CD4-positive, alpha-beta memory T cell (primary cell): ENCODE measurements around the gene SNX24. TPM values are rescaled to one million over a fixed set of nuclear protein-coding genes. Genes with fewer than 3 reads are reported as not detected.

Experiments used
- CTCF ChIA-PET: fragments of 350-600 bp; sonication (Branson Sonifier 250); formaldehyde crosslinking; loops from one replicate; lab custom pipeline; 2021; ENCODE audit warnings: inconsistent platforms; ENCODE audit not compliant: partially characterized antibody; lab: Charles Lee
- POLR2A ChIA-PET: fragments of 350-600 bp; sonication (Branson Sonifier 250); formaldehyde crosslinking; loops from one replicate; lab custom pipeline; 2021; ENCODE audit not compliant: partially characterized antibody; lab: Charles Lee
- DNase-seq, 5 donors: peaks; one replicate each; pipeline versions ENCODE4 v3.0.0 to v3.0.0-alpha.2; 2020 to 2022; ENCODE audit warnings: mixed read lengths in 1 of 5
- H3K27ac ChIP-seq: one replicate; pipeline ENCODE4 v1.7.0; 2013; ENCODE audit warnings: low read depth, low read length
- H3K27me3 ChIP-seq: 2 replicates; pipeline ENCODE4 v1.7.0; 2013; ENCODE audit warnings: mild to moderate bottlenecking, low read length, moderate library complexity; ENCODE audit not compliant: insufficient read depth
- H3K36me3 ChIP-seq: 2 replicates; pipeline ENCODE4 v1.7.0; 2013; ENCODE audit warnings: mild to moderate bottlenecking, low read length, moderate library complexity; ENCODE audit not compliant: insufficient read depth
- H3K4me1 ChIP-seq: 2 replicates; pipeline ENCODE4 v1.7.0; 2013; ENCODE audit warnings: mild to moderate bottlenecking, low read length, moderate library complexity; ENCODE audit not compliant: insufficient read depth
- H3K4me3 ChIP-seq, 2 donors: one replicate each; pipeline ENCODE4 v1.7.0; 2013; ENCODE audit warnings: low read length in 2 of 2, mild to moderate bottlenecking in 1 of 2
- H3K9me3 ChIP-seq, 2 donors: one replicate each; pipeline ENCODE4 v1.7.0; 2013; ENCODE audit warnings: low read length in 2 of 2, control low read depth in 1 of 2; ENCODE audit not compliant: control insufficient read depth in 1 of 2
- H3K27ac Mint-ChIP-seq, 7 donors: one replicate each; pipeline ENCODE4 v1.8.0; 2020 to 2021; ENCODE audit warnings: mixed read lengths in 7 of 7, mild to moderate bottlenecking in 6 of 7, inconsistent platforms in 3 of 7, moderate library complexity in 3 of 7
- H3K27me3 Mint-ChIP-seq, 2 donors: one replicate each; pipeline ENCODE4 v1.8.0; 2020 to 2021; ENCODE audit warnings: mixed read lengths in 2 of 2
- H3K36me3 Mint-ChIP-seq, 2 donors: one replicate each; pipeline ENCODE4 v1.8.0; 2020 to 2021; ENCODE audit warnings: mixed read lengths in 2 of 2, inconsistent platforms in 1 of 2, mild to moderate bottlenecking in 1 of 2
- H3K4me1 Mint-ChIP-seq, 4 donors: one replicate each; pipeline ENCODE4 v1.8.0; 2020 to 2021; ENCODE audit warnings: mixed read lengths in 4 of 4, mild to moderate bottlenecking in 1 of 4
- H3K4me3 Mint-ChIP-seq, 8 donors: one replicate each; pipeline ENCODE4 v1.8.0; 2020 to 2021; ENCODE audit warnings: mixed read lengths in 8 of 8, mild to moderate bottlenecking in 7 of 8, moderate library complexity in 6 of 8, inconsistent platforms in 3 of 8
- H3K9me3 Mint-ChIP-seq, 8 donors: one replicate each; pipeline ENCODE4 v1.8.0; 2020 to 2021; ENCODE audit warnings: mixed read lengths in 8 of 8, mild to moderate bottlenecking in 5 of 8, inconsistent platforms in 3 of 8, moderate library complexity in 1 of 8
- intact Hi-C: fragments of 100-400 bp; cut with micrococcal nuclease; formaldehyde crosslinking; loops from one replicate; pipeline ENCODE4 v1.15.1; 2023
- polyA plus RNA-seq, 2 donors: library from polyadenylated mRNA; unstranded; fragments of 300-500 nt; fragmentation: Illumina TruSeq; gene quantifications; one replicate each; pipeline ENCODE4 v1.2.3, GENCODE V29; 2021
- total RNA-seq, 2 experiments: library from RNA; stranded (reverse); gene quantifications; one replicate each; pipeline ENCODE4 v1.2.3, GENCODE V29; 2021

The SNX24 gene
- total and polyA plus RNA-seq, 4 experiments from 2014 or later = 2.7 to 7.2 (median 4.4) TPM

DNA sequence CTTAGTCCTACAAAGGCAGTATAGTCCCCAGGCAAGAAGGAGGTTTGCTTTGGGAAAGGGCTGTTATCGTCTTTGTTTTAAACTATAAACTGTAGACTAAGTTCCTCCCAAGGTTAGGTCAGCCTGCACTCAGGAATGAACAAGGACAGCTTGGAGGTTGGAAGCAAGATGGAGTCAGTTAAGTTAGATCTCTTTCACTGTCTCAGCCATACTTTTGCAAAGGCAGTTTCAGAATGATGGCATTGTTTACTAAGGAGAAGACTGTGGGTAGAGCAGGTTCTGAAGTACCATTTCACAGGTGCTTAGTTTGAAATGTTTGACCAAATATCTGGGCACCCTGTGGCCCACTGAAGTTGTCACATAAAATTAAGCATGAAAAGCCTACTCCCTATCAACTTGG is 19.4 kb downstream of the SNX24 start:
- no peak for DNase-seq
- Mint-ChIP-seq H3K27ac (no peak overlapping the region), H3K27me3 (no peaks in the 10 kb centered on the region), H3K4me3 (no peak overlapping the region), H3K9me3 (peaks cover 0 to 3% (median 0%) of the 10 kb centered on the region in 8 donors), H3K4me1 (peaks cover 0 to 7% (median 5%) of the 10 kb centered on the region in 4 donors), H3K36me3 (peaks cover 5 to 15% of the 10 kb centered on the region in 2 donors)
- ChIA-PET POLR2A (no interaction called here), CTCF (no interaction called here)
- Histone ChIP-seq H3K27me3 (no peaks in the 10 kb centered on the region), H3K27ac (no peak overlapping the region), H3K9me3 (no peaks in the 10 kb centered on the region), H3K4me3 (no peak overlapping the region), H3K36me3 (no peaks in the 10 kb centered on the region), H3K4me1 (no peaks in the 10 kb centered on the region)
- intact Hi-C loops = no loop called here

GRCh38 chr5:122870219-122870856 is 24.9 kb downstream of the SNX24 start:
- H3K4me1 ChIP-seq = no peaks in the 10 kb centered on the region
- H3K27ac Mint-ChIP-seq = no peak overlapping the region
- intact Hi-C loops = no loop called here
- no peaks in the 10 kb centered on the region for H3K36me3 ChIP-seq
- H3K36me3 Mint-ChIP-seq = peaks cover 5 to 8% of the 10 kb centered on the region in 2 donors
- no peak overlapping the region for H3K4me3 ChIP-seq
- no peak overlapping the region for H3K4me3 Mint-ChIP-seq
- ChIA-PET POLR2A (no interaction called here), CTCF (interaction anchor here (0.7 to 2.1 kb wide), 2 partner anchors 9 to 11 kb away, joined by 3 to 5 read pairs; no protein-coding TSS in a partner anchor)
- H3K27me3 Mint-ChIP-seq = no peaks in the 10 kb centered on the region
- peaks cover 0 to 4% (median 1%) of the 10 kb centered on the region in 4 donors for H3K4me1 Mint-ChIP-seq
- DNase-seq = no peak
- no peaks in the 10 kb centered on the region for H3K9me3 Mint-ChIP-seq
- no peaks in the 10 kb centered on the region for H3K27me3 ChIP-seq
- H3K9me3 ChIP-seq = no peaks in the 10 kb centered on the region
- H3K27ac ChIP-seq = no peak overlapping the region

DNA sequence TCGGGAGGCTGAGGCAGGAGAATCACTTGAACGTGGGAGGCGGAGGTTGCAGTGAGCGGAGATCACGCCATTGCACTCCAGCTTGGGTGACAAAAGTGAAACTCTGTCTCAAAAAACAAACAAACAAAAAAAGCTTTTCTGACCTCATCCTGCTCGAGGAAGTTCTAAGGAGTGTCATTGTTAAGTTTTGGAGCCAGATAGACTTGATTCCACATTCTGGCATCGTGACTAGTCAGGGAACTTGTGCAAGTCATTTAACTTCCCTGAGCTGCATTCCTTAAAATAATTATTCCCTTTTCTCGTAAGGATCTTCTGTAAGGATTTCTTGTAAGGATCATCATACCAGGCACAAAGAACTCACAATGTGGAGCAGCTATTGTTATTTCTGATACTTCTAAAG is 26.2 kb downstream of the SNX24 start:
- no peaks in the 10 kb centered on the region for H3K9me3 ChIP-seq
- no peak overlapping the region for H3K4me3 Mint-ChIP-seq
- H3K36me3 ChIP-seq = no peaks in the 10 kb centered on the region
- peaks cover 5 to 8% of the 10 kb centered on the region in 2 donors for H3K36me3 Mint-ChIP-seq
- no peak overlapping the region for H3K27ac ChIP-seq
- no peaks in the 10 kb centered on the region for H3K4me1 ChIP-seq
- CTCF ChIA-PET = interaction anchor here (2.1 kb wide), 1 partner anchor 10 kb away, joined by 5 read pairs; no protein-coding TSS in a partner anchor
- no peaks in the 10 kb centered on the region for H3K27me3 Mint-ChIP-seq
- H3K27me3 ChIP-seq = no peaks in the 10 kb centered on the region
- H3K27ac Mint-ChIP-seq = no peak overlapping the region
- H3K4me3 ChIP-seq = no peak overlapping the region
- POLR2A ChIA-PET = no interaction called here
- peaks cover 0 to 5% (median 1%) of the 10 kb centered on the region in 4 donors for H3K4me1 Mint-ChIP-seq
- DNase-seq = no peak
- no peaks in the 10 kb centered on the region for H3K9me3 Mint-ChIP-seq
- intact Hi-C loops = no loop called here

- Mint-ChIP-seq H3K27me3 (no peaks in the 10 kb centered on the region), H3K4me1 (peaks cover 0 to 7% (median 4%) of the 10 kb centered on the region in 4 donors), H3K27ac (no peak overlapping the region), H3K9me3 (no peaks in the 10 kb centered on the region), H3K36me3 (peaks cover 2 to 14% of the 10 kb centered on the region in 2 donors), H3K4me3 (no peak overlapping the region)
- no peaks in the 10 kb centered on the region for H3K36me3 ChIP-seq
- no peaks in the 10 kb centered on the region for H3K4me1 ChIP-seq
- H3K27ac ChIP-seq = no peak overlapping the region
- no peaks in the 10 kb centered on the region for H3K27me3 ChIP-seq
- ChIA-PET CTCF (no interaction called here), POLR2A (no interaction called here)
- no peak overlapping the region for H3K4me3 ChIP-seq
- intact Hi-C loops = no loop called here
- no peaks in the 10 kb centered on the region for H3K9me3 ChIP-seq
- DNase-seq = no peak
Observed at GRCh38 chr5:122874179-122874875, 28.9 kb downstream of the SNX24 start.

DNA sequence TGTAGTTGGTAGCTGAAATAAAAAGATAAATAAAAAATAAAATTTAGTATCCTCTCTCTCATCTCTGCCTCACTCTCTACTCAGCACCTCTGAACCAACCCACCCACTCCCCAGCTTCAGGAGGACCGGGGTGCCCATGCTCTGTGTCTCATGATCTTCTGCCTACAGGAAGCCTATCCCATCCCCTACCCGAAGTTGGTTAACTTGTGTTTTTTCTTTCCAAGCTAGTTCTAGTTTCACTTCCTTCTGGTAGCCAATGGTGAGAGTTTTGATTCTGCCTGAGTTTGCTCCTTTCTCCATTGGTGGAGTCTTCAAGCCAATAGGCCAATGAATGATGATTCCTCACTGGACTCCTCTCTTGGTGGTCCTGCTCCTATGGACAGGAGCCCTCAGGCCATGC is 32.1 kb downstream of the SNX24 start:
- no peak overlapping the region for H3K4me3 ChIP-seq
- no peaks in the 10 kb centered on the region for H3K9me3 ChIP-seq
- peaks cover 2 to 14% of the 10 kb centered on the region in 2 donors for H3K36me3 Mint-ChIP-seq
- POLR2A ChIA-PET = no interaction called here
- CTCF ChIA-PET = interaction anchor here (0.9 kb wide), 1 partner anchor 545 kb away, joined by 3 read pairs; the partner anchor contains the start of gene CEP120
- no peaks in the 10 kb centered on the region for H3K27me3 Mint-ChIP-seq
- intact Hi-C loops = no loop called here
- no peak overlapping the region for H3K27ac ChIP-seq
- H3K4me1 Mint-ChIP-seq = peaks cover 0 to 5% (median 2%) of the 10 kb centered on the region in 4 donors
- H3K36me3 ChIP-seq = no peaks in the 10 kb centered on the region
- H3K27me3 ChIP-seq = no peaks in the 10 kb centered on the region
- DNase-seq = no peak
- no peak overlapping the region for H3K4me3 Mint-ChIP-seq
- no peaks in the 10 kb centered on the region for H3K9me3 Mint-ChIP-seq
- no peaks in the 10 kb centered on the region for H3K4me1 ChIP-seq
- no peak overlapping the region for H3K27ac Mint-ChIP-seq

GRCh38 chr5:122879076-122879475 is 33.7 kb downstream of the SNX24 start:
- Histone ChIP-seq H3K9me3 (no peaks in the 10 kb centered on the region), H3K36me3 (no peaks in the 10 kb centered on the region), H3K4me1 (no peaks in the 10 kb centered on the region), H3K27me3 (no peaks in the 10 kb centered on the region), H3K27ac (no peak overlapping the region), H3K4me3 (no peak overlapping the region)
- intact Hi-C loops = no loop called here
- POLR2A ChIA-PET = interaction anchor here (0.6 kb wide), 1 partner anchor 103 kb away, joined by 3 read pairs; no protein-coding TSS in a partner anchor
- CTCF ChIA-PET = no interaction called here
- H3K27ac Mint-ChIP-seq = no peak overlapping the region
- no peak for DNase-seq
- no peak overlapping the region for H3K4me3 Mint-ChIP-seq
- H3K36me3 Mint-ChIP-seq = peaks cover 2 to 12% of the 10 kb centered on the region in 2 donors
- peaks cover 0 to 7% (median 4%) of the 10 kb centered on the region in 4 donors for H3K4me1 Mint-ChIP-seq
- H3K9me3 Mint-ChIP-seq = no peaks in the 10 kb centered on the region
- H3K27me3 Mint-ChIP-seq = no peaks in the 10 kb centered on the region

DNA sequence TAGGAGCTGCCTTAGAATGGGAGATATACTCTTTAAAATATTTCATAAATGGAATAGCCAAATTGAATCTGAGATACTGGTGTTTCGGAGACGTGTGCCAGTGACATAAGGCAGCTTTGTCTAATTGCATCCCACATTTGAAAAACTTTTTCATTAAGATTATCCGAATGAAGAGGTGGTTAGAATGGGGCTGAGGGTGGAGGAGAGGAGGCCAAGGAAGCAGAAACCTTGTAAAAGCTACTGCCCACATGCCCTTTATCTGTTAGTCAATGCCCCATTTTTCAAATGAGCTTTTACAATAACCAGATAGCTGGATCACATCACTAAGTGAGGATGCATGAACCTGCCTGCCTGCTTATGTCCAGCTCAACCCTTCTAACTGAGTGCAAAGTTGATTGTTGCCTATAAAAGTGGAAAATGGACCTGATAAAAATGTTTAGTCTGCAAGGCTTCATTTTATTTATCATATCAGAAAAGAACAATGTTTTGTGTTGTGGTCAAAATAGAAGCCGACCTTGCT is 34.8 kb downstream of the SNX24 start:
- H3K9me3 ChIP-seq = no peaks in the 10 kb centered on the region
- intact Hi-C loops = no loop called here
- Mint-ChIP-seq H3K4me1 (peaks cover 0 to 7% (median 4%) of the 10 kb centered on the region in 4 donors), H3K36me3 (peaks cover 2 to 12% of the 10 kb centered on the region in 2 donors), H3K27ac (no peak overlapping the region), H3K27me3 (no peaks in the 10 kb centered on the region), H3K4me3 (no peak overlapping the region), H3K9me3 (no peaks in the 10 kb centered on the region)
- POLR2A ChIA-PET = no interaction called here
- no peak overlapping the region for H3K27ac ChIP-seq
- CTCF ChIA-PET = interaction anchor here (1.1 kb wide), 1 partner anchor 63 kb away, joined by 3 read pairs; no protein-coding TSS in a partner anchor
- no peaks in the 10 kb centered on the region for H3K27me3 ChIP-seq
- no peaks in the 10 kb centered on the region for H3K4me1 ChIP-seq
- no peaks in the 10 kb centered on the region for H3K36me3 ChIP-seq
- no peak for DNase-seq
- H3K4me3 ChIP-seq = no peak overlapping the region
